ENCODE measurements around the gene USP16. TPM values are rescaled to one million over a fixed set of nuclear protein-coding genes. Genes with fewer than 3 reads are reported as not detected.

The USP16 gene
- total RNA-seq, 2 donors from 2014 or later = 34.5 to 38.9 TPM

DNA sequence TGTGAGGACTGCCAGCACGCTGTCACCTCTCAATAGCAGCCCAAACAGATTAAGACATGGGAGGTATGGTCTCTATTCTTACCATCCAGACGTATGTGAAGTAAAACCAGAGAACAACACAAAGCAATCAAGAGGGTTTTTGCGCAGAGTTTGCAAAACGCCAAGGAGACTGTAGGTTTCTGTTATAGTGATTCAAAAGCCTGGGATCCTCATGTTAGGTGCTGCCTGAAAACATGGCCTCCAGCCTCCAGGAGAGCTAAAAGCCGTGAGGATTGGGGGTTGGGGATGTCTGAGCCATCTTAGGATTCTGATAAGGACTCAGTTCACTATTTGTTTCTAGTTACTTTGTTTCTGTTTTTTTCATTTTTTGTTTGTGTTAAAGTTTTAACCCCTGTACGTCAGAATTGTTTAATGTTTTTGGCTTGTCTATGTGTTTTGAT lies 53.2 kb downstream of the USP16 start:
- Histone ChIP-seq H3K4me1 (ENCODE audit: control insufficient read depth in 1 of 2, low read depth in 2 of 2) (peaks cover 20 to 33% of the 10 kb centered on the region in 2 donors), H3K9me3 (no peaks in the 10 kb centered on the region), H3K27me3 (replicated peaks; ENCODE audit: insufficient read depth) (no peaks in the 10 kb centered on the region), H3K27ac (peak overlapping the region; percentile 81 to 90), H3K36me3 (no peaks in the 10 kb centered on the region), H3K4me3 (peak overlapping the region; percentile 79)
- TF ChIP-seq, protein P1, sequence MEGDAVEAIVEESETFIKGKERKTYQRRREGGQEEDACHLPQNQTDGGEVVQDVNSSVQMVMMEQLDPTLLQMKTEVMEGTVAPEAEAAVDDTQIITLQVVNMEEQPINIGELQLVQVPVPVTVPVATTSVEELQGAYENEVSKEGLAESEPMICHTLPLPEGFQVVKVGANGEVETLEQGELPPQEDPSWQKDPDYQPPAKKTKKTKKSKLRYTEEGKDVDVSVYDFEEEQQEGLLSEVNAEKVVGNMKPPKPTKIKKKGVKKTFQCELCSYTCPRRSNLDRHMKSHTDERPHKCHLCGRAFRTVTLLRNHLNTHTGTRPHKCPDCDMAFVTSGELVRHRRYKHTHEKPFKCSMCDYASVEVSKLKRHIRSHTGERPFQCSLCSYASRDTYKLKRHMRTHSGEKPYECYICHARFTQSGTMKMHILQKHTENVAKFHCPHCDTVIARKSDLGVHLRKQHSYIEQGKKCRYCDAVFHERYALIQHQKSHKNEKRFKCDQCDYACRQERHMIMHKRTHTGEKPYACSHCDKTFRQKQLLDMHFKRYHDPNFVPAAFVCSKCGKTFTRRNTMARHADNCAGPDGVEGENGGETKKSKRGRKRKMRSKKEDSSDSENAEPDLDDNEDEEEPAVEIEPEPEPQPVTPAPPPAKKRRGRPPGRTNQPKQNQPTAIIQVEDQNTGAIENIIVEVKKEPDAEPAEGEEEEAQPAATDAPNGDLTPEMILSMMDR (IDR thresholded peaks at IDR 0.05) = no peak
- DNase-seq (ENCODE audit: low spot score) (no peak), ATAC-seq (ENCODE audit: insufficient number of reproducible peaks, low FRiP score, low read depth) (no peak)

GRCh38 chr21:29078869-29079767 lies 54.6 kb downstream of the USP16 start:
- TF ChIP-seq, protein P1 (IDR thresholded peaks at IDR 0.05) = no peak
- no peak for DNase-seq (ENCODE audit: low spot score)

DNA sequence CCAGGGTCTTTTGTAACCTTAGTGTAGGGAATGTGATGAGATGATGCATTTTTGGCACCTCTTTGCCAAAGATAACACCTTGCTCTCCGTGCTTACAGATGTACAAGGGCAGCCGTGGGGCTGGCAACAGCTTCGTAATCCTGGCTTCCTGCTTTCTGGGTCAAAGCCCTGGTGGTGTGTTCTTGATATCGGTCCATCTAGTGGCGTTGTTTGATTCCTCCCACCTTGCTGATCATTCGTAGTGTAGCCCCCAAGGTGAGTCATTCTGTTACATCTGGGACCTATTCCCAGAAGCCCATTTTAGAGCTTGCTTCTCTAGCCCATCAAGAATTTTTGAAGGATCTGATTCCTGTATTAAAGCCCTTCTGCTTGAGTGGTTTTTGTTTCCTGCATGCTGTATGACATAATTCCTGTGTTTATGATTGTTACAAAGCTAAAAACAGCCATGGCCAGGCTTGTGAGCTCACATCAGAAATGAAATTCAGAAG lies 56.0 kb downstream of the USP16 start:
- peak overlapping the region; percentile 67 to 90 for H3K27ac ChIP-seq
- no peak for DNase-seq (ENCODE audit: low spot score)
- TF ChIP-seq, protein P1 (IDR thresholded peaks at IDR 0.05) = no peak
- ATAC-seq (ENCODE audit: insufficient number of reproducible peaks, low FRiP score, low read depth) = peak; percentile 42
- no peaks in the 10 kb centered on the region for H3K36me3 ChIP-seq
- H3K4me1 ChIP-seq (ENCODE audit: control insufficient read depth in 1 of 2, low read depth in 2 of 2) = peaks cover 26 to 45% of the 10 kb centered on the region in 2 donors
- no peaks in the 10 kb centered on the region for H3K9me3 ChIP-seq
- no peaks in the 10 kb centered on the region for H3K27me3 ChIP-seq (replicated peaks; ENCODE audit: insufficient read depth)
- H3K4me3 ChIP-seq = peak overlapping the region; percentile 32

More at GRCh38 chr21:29078869-29079767, 54.6 kb downstream of the USP16 start:
- H3K4me3 ChIP-seq = no peak overlapping the region
- peak overlapping the region; percentile 67 to 90 for H3K27ac ChIP-seq
- no peaks in the 10 kb centered on the region for H3K9me3 ChIP-seq
- H3K4me1 ChIP-seq (ENCODE audit: control insufficient read depth in 1 of 2, low read depth in 2 of 2) = peaks cover 22 to 33% of the 10 kb centered on the region in 2 donors
- no peak for ATAC-seq (ENCODE audit: insufficient number of reproducible peaks, low FRiP score, low read depth)
- no peaks in the 10 kb centered on the region for H3K36me3 ChIP-seq
- no peaks in the 10 kb centered on the region for H3K27me3 ChIP-seq (replicated peaks; ENCODE audit: insufficient read depth)

DNA sequence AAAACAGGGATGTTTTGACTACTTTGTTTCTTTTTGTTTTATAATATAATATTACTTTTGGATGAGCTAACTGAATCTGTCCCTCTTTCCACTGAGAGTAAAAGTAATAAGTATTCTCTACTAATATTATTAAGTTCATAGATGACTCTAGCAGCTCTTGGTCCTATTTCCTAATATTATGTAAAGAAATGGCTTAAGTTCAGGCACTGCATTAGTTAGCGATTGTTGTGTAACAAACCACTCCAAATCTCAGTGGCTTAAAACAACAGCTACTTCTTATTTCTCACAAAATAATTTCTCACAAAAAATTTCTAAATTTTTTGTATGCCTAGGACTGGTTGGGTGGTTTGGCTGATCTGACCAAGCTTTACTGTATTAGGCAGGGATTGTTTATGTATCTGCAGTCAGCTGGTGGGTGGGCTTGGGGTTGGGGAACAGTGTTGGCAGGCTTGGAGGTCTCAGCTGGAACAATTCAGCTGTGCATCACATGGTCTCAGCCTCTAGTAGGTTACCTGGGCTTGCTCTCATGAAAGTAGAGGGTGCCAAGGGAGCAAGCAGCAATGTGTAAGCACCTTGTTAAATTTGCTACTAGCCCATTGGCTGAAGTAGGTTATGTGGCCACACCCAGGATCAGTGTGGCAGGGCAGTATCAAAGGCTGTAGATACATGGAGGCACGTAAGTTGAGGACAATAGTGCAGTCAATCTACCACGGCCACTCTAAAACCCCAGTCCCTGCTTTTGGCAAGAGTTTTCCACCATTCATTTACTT lies 57.8 kb downstream of the USP16 start:
- H3K9me3 ChIP-seq = no peaks in the 10 kb centered on the region
- TF ChIP-seq, protein P1 (IDR thresholded peaks at IDR 0.05) = no peak
- no peaks in the 10 kb centered on the region for H3K36me3 ChIP-seq
- peaks cover 26 to 59% of the 10 kb centered on the region in 2 donors for H3K4me1 ChIP-seq (ENCODE audit: control insufficient read depth in 1 of 2, low read depth in 2 of 2)
- ATAC-seq (ENCODE audit: insufficient number of reproducible peaks, low FRiP score, low read depth) = no peak
- no peaks in the 10 kb centered on the region for H3K27me3 ChIP-seq (replicated peaks; ENCODE audit: insufficient read depth)
- DNase-seq (ENCODE audit: low spot score) = no peak
- H3K4me3 ChIP-seq = no peak overlapping the region
- H3K27ac ChIP-seq = peak overlapping the region in 1 of 2 donors; percentile 90

DNA sequence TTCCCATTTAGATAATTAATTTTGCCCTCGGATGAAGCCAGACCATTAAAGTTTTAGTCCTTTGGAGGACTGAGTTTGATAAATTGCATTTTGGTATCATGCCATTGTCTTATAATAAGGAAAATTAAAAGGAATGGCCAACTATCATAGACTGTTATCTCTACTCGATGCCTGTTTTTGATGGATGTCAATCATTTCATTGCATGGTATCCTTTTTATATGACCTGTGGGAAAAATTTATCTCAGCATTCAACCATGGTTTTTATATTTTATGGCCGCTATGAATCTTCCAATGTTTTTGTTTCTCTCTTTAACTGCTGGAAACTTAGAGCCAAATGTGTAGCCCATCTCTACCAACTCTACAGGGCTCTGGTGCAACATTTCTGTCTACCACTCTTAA lies 58.8 kb downstream of the USP16 start:
- Histone ChIP-seq H3K4me1 (ENCODE audit: control insufficient read depth in 1 of 2, low read depth in 2 of 2) (peaks cover 25 to 58% of the 10 kb centered on the region in 2 donors), H3K27ac (no peak overlapping the region), H3K9me3 (no peaks in the 10 kb centered on the region), H3K4me3 (no peak overlapping the region), H3K36me3 (no peaks in the 10 kb centered on the region), H3K27me3 (replicated peaks; ENCODE audit: insufficient read depth) (no peaks in the 10 kb centered on the region)
- ATAC-seq (ENCODE audit: insufficient number of reproducible peaks, low FRiP score, low read depth) (no peak), DNase-seq (ENCODE audit: low spot score) (no peak)
- TF ChIP-seq, protein P1 (IDR thresholded peaks at IDR 0.05) = no peak
